HepG2 (cell line): ENCODE results near the gene SLC29A1. TPM values are rescaled to one million over a fixed set of nuclear protein-coding genes. Genes with fewer than 3 reads are reported as not detected.

Source experiments
- ATAD3A ChIP-seq: sonication (generic); formaldehyde crosslinking; IDR thresholded peaks from 2 replicates; pipeline ENCODE4 v1.4.0; 2020; ENCODE audit warnings: missing genetic modification reagents
- ATF7-NPFF ChIP-seq: sonication (generic); formaldehyde crosslinking; IDR thresholded peaks from 2 replicates; pipeline ENCODE4 v1.8.1; 2023; ENCODE audit warnings: mild to moderate bottlenecking, low read depth, missing genetic modification reagents, moderate library complexity
- BCLAF1 ChIP-seq: fragments of 450-650 bp; IDR thresholded peaks from 2 replicates; pipeline ENCODE4 v1.6.1; 2017; ENCODE audit warnings: mild to moderate bottlenecking
- ELF3 ChIP-seq: IDR thresholded peaks from 2 replicates; pipeline ENCODE4 v1.6.1; 2016; ENCODE audit warnings: missing genetic modification reagents, missing compliant biosample characterization
- ETV5 ChIP-seq: IDR thresholded peaks from 2 replicates; pipeline ENCODE4 v1.6.1; 2018; ENCODE audit warnings: missing biosample characterization, missing genetic modification reagents, inconsistent platforms, borderline replicate concordance
- GABPB1 ChIP-seq: IDR thresholded peaks from 2 replicates; pipeline ENCODE4 v1.6.1; 2016; ENCODE audit warnings: mild to moderate bottlenecking, missing genetic modification reagents, moderate library complexity, missing compliant biosample characterization
- GATAD1 ChIP-seq: IDR thresholded peaks from 2 replicates; pipeline ENCODE4 v1.6.1; 2016; ENCODE audit warnings: missing genetic modification reagents, missing compliant biosample characterization
- HCFC1 ChIP-seq: fragments of 150-350 bp; IDR thresholded peaks from 2 replicates; pipeline ENCODE4 v1.6.1; 2014; ENCODE audit warnings: low read depth, low read length
- KLF11 ChIP-seq: IDR thresholded peaks from 2 replicates; pipeline ENCODE4 v1.6.1; 2016; ENCODE audit warnings: missing compliant biosample characterization
- NFKB2 ChIP-seq: sonication (generic); formaldehyde crosslinking; IDR thresholded peaks from 2 replicates; pipeline ENCODE4 v1.4.0; 2020; ENCODE audit warnings: missing genetic modification reagents, borderline replicate concordance
- NPAS2 ChIP-seq: sonication (generic); formaldehyde crosslinking; IDR thresholded peaks from 2 replicates; pipeline ENCODE4 v1.8.0; 2022; ENCODE audit warnings: mild to moderate bottlenecking, missing genetic modification reagents, borderline replicate concordance
- SAP130 ChIP-seq: IDR thresholded peaks from 2 replicates; pipeline ENCODE4 v1.6.1; 2016; ENCODE audit warnings: low read depth
- SMARCE1 ChIP-seq: fragments of 450-650 bp; IDR thresholded peaks from 2 replicates; pipeline ENCODE4 v1.6.1; 2017; ENCODE audit warnings: borderline replicate concordance
- SP140L ChIP-seq: sonication (generic); formaldehyde crosslinking; IDR thresholded peaks from 2 replicates; pipeline ENCODE4 v1.4.0; 2020; ENCODE audit warnings: missing genetic modification reagents, borderline replicate concordance
- STAT6 ChIP-seq: sonication (generic); formaldehyde crosslinking; IDR thresholded peaks from 2 replicates; pipeline ENCODE4 v1.4.0; 2020; ENCODE audit warnings: missing genetic modification reagents, mild to moderate bottlenecking, borderline replicate concordance
- YEATS4 ChIP-seq: sonication (generic); formaldehyde crosslinking; IDR thresholded peaks from 2 replicates; pipeline ENCODE4 v1.4.0; 2020; ENCODE audit warnings: missing genetic modification reagents, borderline replicate concordance
- ZFP41 ChIP-seq: sonication (generic); formaldehyde crosslinking; IDR thresholded peaks from 2 replicates; pipeline ENCODE4 v1.4.0; 2020; ENCODE audit warnings: mild to moderate bottlenecking, missing genetic modification reagents, borderline replicate concordance
- ZNF510 ChIP-seq: sonication (generic); formaldehyde crosslinking; IDR thresholded peaks from 2 replicates; pipeline ENCODE4 v1.4.0; 2020; ENCODE audit warnings: low read depth, mild to moderate bottlenecking, missing genetic modification reagents
- ZNF781 ChIP-seq: sonication (generic); formaldehyde crosslinking; IDR thresholded peaks from 2 replicates; pipeline ENCODE4 v1.5.1; 2020; ENCODE audit warnings: borderline replicate concordance, mild to moderate bottlenecking, missing genetic modification reagents; ENCODE audit errors: not compliant biosample characterization
- ZSCAN9 ChIP-seq: IDR thresholded peaks from 2 replicates; pipeline ENCODE4 v1.6.1; 2016; ENCODE audit warnings: borderline replicate concordance
- polyA plus RNA-seq, 8 experiments: library from polyadenylated mRNA; depleted of rRNA in 3 of 8; stranded (reverse) in 7 of 8; unstranded in 1 of 8; fragments of >200 nt; fragmentation: Illumina TruSeq in 4 of 8; extraction: Trizol in 4 of 8; gene quantifications; 2 replicates each; pipeline versions ENCODE4 v1.2.1 to v1.2.3, GENCODE V29; 2011 to 2016; ENCODE audit warnings: low read depth in 4 of 8, missing spikeins in 1 of 8, mixed read lengths in 1 of 8; ENCODE audit not compliant: insufficient read depth in 1 of 8
- total RNA-seq, 5 experiments: library from RNA; depleted of rRNA; stranded (reverse); fragments of >200 nt; fragmentation: Illumina TruSeq; extraction: Trizol; gene quantifications; 2 replicates each; pipeline ENCODE4 v1.2.3, GENCODE V29; 2016; ENCODE audit warnings: low read depth in 1 of 5
- TF ChIP-seq, protein P1 (sequence below): sonication (generic); formaldehyde crosslinking; IDR thresholded peaks from 2 replicates; pipeline ENCODE4 v1.9.0; 2022; ENCODE audit warnings: missing genetic modification reagents, mild to moderate bottlenecking, borderline replicate concordance
- TF ChIP-seq, protein P2 (sequence below): sonication (generic); formaldehyde crosslinking; IDR thresholded peaks from 2 replicates; pipeline ENCODE4 v1.4.0; 2020; ENCODE audit warnings: low read depth, mild to moderate bottlenecking, missing genetic modification reagents

SLC29A1 gene
- total and polyA plus RNA-seq, 2 of the 13 experiments (the other 11 are each of a cell fraction or from before 2014, with no cell fraction given) = 43.2 to 106 TPM

DNA sequence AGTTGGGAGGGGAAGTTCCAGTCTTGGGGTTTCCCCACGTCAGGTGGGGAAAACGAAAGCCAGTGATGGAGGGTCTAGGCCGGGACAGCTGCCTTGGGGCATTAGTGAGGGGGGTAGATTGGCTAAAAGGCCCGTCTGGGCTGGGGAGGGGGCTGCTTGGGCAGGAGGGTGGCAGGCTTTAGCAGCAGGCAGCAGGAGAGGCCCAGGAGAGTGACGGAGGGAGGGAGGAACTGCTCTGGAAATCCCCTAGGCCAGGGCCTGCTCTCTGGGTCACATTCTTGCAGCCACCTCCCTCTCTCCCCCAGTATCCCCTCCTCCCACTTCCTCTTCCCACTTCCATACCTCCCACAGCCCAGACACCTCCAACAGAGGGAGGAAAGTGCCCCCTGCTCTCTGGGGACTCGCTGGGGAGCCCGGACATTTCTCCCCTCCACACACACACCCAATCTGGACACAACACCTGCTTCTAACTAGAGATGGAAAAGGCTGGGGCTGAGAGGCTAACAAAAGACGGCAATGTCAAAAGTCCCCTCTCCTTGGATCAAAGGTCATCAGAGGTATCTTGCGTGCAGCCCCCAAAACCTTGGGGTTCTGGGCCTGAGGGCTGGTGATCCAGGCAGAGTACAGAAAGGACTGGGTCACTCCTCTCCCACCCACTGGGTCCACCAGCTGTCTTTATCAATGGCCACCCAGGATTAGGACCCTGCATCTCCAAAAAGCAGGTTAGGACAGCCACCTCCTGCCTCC, 40.1 kb downstream of the SLC29A1 start (continued):
- TF ChIP-seq, protein P1, sequence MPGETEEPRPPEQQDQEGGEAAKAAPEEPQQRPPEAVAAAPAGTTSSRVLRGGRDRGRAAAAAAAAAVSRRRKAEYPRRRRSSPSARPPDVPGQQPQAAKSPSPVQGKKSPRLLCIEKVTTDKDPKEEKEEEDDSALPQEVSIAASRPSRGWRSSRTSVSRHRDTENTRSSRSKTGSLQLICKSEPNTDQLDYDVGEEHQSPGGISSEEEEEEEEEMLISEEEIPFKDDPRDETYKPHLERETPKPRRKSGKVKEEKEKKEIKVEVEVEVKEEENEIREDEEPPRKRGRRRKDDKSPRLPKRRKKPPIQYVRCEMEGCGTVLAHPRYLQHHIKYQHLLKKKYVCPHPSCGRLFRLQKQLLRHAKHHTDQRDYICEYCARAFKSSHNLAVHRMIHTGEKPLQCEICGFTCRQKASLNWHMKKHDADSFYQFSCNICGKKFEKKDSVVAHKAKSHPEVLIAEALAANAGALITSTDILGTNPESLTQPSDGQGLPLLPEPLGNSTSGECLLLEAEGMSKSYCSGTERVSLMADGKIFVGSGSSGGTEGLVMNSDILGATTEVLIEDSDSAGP (CRISPR knock-in tag) = no peak; the same call in 1 of the 2 replicates
- TF ChIP-seq BCLAF1 = no peak
- TF ChIP-seq ATF7-NPFF (CRISPR knock-in tag) = no peak
- TF ChIP-seq HCFC1 = no peak
- TF ChIP-seq ZSCAN9 = no peak
- TF ChIP-seq SMARCE1 = no peak
- TF ChIP-seq ATAD3A (CRISPR knock-in tag) = no peak
- TF ChIP-seq ZFP41 (CRISPR knock-in tag) = no peak
- TF ChIP-seq ELF3 (CRISPR knock-in tag) = peak; percentile 77
- TF ChIP-seq ZNF510 (CRISPR knock-in tag) = no peak
- TF ChIP-seq NPAS2 (CRISPR knock-in tag) = no peak
- no peak for TF ChIP-seq GATAD1 (CRISPR knock-in tag)
- TF ChIP-seq SP140L (CRISPR knock-in tag) = no peak
- no peak for TF ChIP-seq KLF11
- TF ChIP-seq NFKB2 (CRISPR knock-in tag) = 0 out of 2 replicates have a peak, but pooled peaks have one; percentile 57
- TF ChIP-seq, protein P2, sequence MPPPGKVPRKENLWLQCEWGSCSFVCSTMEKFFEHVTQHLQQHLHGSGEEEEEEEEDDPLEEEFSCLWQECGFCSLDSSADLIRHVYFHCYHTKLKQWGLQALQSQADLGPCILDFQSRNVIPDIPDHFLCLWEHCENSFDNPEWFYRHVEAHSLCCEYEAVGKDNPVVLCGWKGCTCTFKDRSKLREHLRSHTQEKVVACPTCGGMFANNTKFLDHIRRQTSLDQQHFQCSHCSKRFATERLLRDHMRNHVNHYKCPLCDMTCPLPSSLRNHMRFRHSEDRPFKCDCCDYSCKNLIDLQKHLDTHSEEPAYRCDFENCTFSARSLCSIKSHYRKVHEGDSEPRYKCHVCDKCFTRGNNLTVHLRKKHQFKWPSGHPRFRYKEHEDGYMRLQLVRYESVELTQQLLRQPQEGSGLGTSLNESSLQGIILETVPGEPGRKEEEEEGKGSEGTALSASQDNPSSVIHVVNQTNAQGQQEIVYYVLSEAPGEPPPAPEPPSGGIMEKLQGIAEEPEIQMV (CRISPR knock-in tag) = no peak
- no peak for TF ChIP-seq ZNF781 (CRISPR knock-in tag)
- TF ChIP-seq SAP130 = peak; percentile 60
- no peak for TF ChIP-seq STAT6 (CRISPR knock-in tag)
- TF ChIP-seq GABPB1 (CRISPR knock-in tag) = no peak
- peak; percentile 57; the same call in 1 of the 2 replicates for TF ChIP-seq ETV5 (CRISPR knock-in tag)
- TF ChIP-seq YEATS4 (CRISPR knock-in tag) = 0 out of 2 replicates have a peak, but pooled peaks have one; percentile 37
